Activated T-cell treated with anti-CD3 and anti-CD28 coated beads for 1 hour (primary cell): Measurements from ENCODE around the gene ALDH1B1.

ENCODE experiments used
- DNase-seq: peaks from one replicate; pipeline ENCODE4 v3.0.0-alpha.2; 2020; ENCODE audit warnings: low read depth

The ALDH1B1 gene

DNA sequence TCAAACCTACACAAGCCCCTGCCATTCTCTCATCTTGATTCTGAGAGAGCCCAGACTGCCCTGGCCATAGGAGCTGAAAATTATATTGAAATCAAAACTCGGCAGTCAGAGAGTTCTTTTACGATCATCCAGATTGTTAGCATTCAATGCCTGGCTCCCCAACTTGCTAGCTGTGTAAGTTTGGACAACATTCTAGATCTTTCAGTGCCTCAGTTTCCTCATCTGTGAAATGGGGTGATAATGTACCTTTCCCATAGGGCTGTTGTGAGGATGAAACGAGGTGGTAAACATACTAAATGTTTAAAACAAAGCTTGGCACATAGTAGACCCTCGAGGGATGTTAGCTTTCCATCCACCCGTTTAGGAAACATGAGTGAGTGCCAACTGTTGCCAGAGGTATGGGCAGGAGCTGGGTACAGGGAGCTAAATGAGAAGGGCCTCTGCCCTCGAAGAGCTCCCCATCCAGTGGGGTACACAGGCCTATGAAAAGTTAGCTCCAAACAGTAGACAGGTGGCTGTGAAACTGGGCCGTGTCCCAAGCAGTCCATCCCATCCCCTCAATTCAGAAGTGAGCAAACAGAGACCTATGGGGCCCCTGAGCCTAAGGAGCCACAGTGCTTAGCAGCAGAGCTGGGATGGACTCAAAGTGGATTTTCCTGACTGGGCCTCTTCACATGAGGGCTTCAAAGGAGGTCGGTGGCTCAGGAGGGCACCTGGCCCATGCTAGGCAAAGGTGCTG, 49.0 kb downstream of the ALDH1B1 start:
- no peak for DNase-seq

DNA sequence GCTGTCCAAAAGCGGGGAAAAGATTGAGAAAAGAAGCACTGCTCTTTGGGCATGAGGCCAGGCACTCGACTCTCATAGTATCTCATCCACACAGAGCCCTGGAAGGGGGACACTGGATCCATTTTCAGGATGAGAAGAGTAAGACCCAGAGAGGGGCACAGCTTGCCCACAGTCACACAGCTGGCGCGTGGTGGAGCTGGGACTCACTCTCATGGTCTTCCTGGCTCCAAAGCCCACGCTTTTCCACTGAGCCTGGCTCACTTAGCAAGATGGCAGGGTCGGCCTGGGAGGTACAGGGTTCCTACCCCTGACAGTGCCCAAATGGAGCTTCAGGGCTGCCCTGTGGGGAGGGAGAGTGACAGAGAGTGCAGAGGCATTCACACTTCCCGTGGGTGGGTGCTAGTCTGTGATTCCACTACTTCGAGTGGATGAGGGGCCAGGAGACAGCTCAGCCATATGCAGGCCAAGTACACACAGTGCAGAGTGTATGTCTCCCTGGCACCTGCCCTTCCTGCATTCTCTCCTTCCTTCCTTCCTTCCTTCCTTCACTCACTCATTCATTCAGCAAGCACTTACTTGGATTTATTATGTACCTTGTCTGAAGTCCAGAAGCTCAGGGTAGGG, 50.1 kb downstream of the ALDH1B1 start:
- DNase-seq, result no peak

DNA sequence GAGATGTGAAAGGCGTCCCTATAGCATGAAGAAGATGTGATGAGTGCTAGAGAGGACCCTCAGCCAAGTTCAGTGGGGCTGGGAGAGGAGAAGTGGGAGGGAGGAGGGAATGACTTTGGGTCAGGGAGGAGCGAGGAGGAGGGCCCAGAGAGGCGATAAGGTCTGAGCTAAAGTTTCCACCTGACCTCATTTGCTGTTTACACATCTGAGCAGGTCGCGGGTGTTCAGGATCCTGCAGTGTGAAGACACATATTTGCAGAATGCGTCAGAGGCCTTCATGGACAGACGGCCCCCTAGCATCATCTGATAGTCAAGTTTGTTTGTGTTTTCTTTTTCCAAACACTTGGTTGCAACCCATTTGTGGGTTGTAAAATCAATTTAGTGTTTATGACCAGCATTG, 50.7 kb downstream of the ALDH1B1 start:
- no peak for DNase-seq

DNA sequence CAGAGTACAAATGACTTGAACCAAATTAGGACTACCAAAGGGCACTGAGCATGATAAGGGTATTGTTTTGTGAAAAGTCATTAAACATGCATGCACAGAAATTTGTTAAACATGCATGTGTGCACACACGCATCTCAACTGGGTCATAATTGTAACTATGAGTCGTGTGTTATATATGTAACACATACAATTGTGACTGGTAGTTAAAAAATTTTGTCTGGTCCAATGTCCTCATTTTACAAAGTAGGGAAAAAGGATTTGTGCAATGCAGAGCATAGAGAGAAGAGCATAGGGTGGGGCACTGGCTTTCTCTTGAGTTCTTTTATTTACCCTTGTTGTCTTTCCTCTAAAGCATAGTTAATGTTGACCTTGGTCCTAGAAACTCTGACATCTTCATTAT, 51.1 kb downstream of the ALDH1B1 start:
- DNase-seq, result no peak

GRCh38 chr9:38445154-38446043, 52.9 kb downstream of the ALDH1B1 start:
- DNase-seq, result no peak

- no peak for DNase-seq
Observed at GRCh38 chr9:38447703-38448102, 55.2 kb downstream of the ALDH1B1 start.
